DOHH2 (cell line): Measurements from ENCODE around the gene TXNRD2.
"Not testable (repeated sequence)": the region's sequence is repeated elsewhere in the genome, so short reads cannot be mapped to it uniquely, and the experiment has no call there.

Source experiments
- H3F3A ChIP-seq: fragments of 200-600 bp; sonication (generic), shearing (Covaris generic); 2 replicates; pipeline ENCODE4 v1.6.0; 2016; ENCODE audit warnings: antibody characterized with exemption, mild to moderate bottlenecking; ENCODE audit not compliant: control insufficient read depth, insufficient read depth
- H3K27ac ChIP-seq: fragments of 200-600 bp; sonication (generic); 2 replicates; pipeline ENCODE4 v1.5.1; 2014; ENCODE audit warnings: low read depth, mild to moderate bottlenecking, low read length, moderate library complexity
- H3K27me3 ChIP-seq: fragments of 200-600 bp; sonication (generic); 2 replicates; pipeline ENCODE4 v1.6.1; 2014; ENCODE audit warnings: mild to moderate bottlenecking, low read length, mixed read lengths; ENCODE audit not compliant: control insufficient read depth
- H3K36me3 ChIP-seq: fragments of 200-600 bp; sonication (generic); 2 replicates; pipeline ENCODE4 v1.6.1; 2014; ENCODE audit warnings: mild to moderate bottlenecking, low read length, moderate library complexity, mixed read lengths; ENCODE audit not compliant: control insufficient read depth
- H3K4me1 ChIP-seq: fragments of 200-600 bp; sonication (generic); 2 replicates; pipeline ENCODE4 v1.6.1; 2014; ENCODE audit warnings: mild to moderate bottlenecking, low read length, mixed read lengths; ENCODE audit not compliant: control insufficient read depth
- H3K4me2 ChIP-seq: fragments of 200-600 bp; sonication (generic); 2 replicates; pipeline ENCODE4 v1.6.0; 2014; ENCODE audit warnings: mild to moderate bottlenecking, low read length, moderate library complexity
- H3K4me3 ChIP-seq: fragments of 200-600 bp; sonication (generic); 2 replicates; pipeline ENCODE4 v1.5.1; 2014; ENCODE audit warnings: mild to moderate bottlenecking, low read length, mixed read lengths
- H3K79me2 ChIP-seq: fragments of 200-600 bp; sonication (generic); 2 replicates; pipeline ENCODE4 v1.6.1; 2014; ENCODE audit warnings: mild to moderate bottlenecking, low read length, mixed read lengths; ENCODE audit not compliant: control insufficient read depth
- H3K9me2 ChIP-seq: fragments of 200-600 bp; sonication (generic); replicated peaks from 2 replicates; pipeline ENCODE4 v1.6.1; 2014; ENCODE audit warnings: mild to moderate bottlenecking, low read length, mixed read lengths; ENCODE audit not compliant: control insufficient read depth
- H3K9me3 ChIP-seq: fragments of 200-600 bp; sonication (generic); 2 replicates; pipeline ENCODE4 v1.6.1; 2014; ENCODE audit warnings: antibody characterized with exemption, low read length, mixed read lengths; ENCODE audit not compliant: control insufficient read depth, insufficient read depth
- H4K20me1 ChIP-seq: fragments of 200-600 bp; sonication (generic); 2 replicates; pipeline ENCODE4 v1.6.0; 2014; ENCODE audit warnings: low read depth, mild to moderate bottlenecking, antibody characterized with exemption, low read length, moderate library complexity; ENCODE audit not compliant: control insufficient read depth, insufficient read depth
- EZH2phosphoT487 ChIP-seq: fragments of 200-600 bp; sonication (generic); IDR thresholded peaks from 2 replicates; pipeline ENCODE4 v1.6.1; 2017; ENCODE audit warnings: borderline replicate concordance, mild to moderate bottlenecking, antibody characterized with exemption, low read length, moderate library complexity, mixed read lengths
- TF ChIP-seq, protein P1 (sequence below): fragments of 200-600 bp; sonication (generic); IDR thresholded peaks from one replicate; pipeline ENCODE4 v1.5.1; 2014; ENCODE audit warnings: antibody characterized with exemption, mild to moderate bottlenecking, low read depth, low read length; ENCODE audit not compliant: poor library complexity, severe bottlenecking

TXNRD2 gene

DNA sequence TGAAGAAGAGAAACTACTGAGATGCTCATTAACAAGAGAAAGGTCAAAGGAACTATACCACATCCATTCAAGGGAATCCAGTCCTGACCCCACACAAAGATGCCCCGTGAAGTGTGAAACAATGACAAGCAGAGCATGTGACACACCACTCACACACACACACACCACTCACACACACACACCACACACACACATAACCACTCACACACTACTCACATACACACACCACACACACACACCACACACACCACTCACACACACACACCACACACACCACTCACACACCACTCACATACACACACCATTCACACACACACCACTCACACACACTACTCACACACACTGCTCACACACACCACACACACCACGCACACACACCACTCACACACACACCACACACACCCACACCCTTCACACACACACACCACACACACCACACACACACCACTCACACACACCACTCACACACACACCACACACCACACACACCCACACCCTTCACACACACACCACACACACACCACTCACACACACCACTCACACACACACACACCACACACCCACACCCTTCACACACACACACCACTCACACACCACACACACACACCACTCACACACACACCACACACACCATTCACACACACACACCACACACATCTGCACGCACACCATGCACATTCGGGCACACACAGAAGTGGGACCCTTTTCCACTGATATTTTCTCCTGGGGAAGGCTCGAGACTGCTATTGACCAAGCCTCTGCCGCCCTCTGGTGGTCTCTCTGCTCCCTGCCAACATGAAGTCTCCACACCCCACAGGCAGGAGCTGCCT lies 32.1 kb downstream of the TXNRD2 start:
- Histone ChIP-seq H3K9me2 (no peaks in the 10 kb centered on the region), H4K20me1 (no peaks in the 10 kb centered on the region), H3K4me1 (peaks cover 7% of the 10 kb centered on the region), H3K9me3 (no peaks in the 10 kb centered on the region), H3K4me3 (no peak overlapping the region), H3K27ac (no peak overlapping the region), H3K27me3 (no peaks in the 10 kb centered on the region), H3K36me3 (no peaks in the 10 kb centered on the region), H3F3A (0 out of 2 replicates have a peak, but pooled peaks cover 5% of the 10 kb centered on the region), H3K4me2 (no peak overlapping the region), H3K79me2 (no peaks in the 10 kb centered on the region)
- TF ChIP-seq, protein P1, sequence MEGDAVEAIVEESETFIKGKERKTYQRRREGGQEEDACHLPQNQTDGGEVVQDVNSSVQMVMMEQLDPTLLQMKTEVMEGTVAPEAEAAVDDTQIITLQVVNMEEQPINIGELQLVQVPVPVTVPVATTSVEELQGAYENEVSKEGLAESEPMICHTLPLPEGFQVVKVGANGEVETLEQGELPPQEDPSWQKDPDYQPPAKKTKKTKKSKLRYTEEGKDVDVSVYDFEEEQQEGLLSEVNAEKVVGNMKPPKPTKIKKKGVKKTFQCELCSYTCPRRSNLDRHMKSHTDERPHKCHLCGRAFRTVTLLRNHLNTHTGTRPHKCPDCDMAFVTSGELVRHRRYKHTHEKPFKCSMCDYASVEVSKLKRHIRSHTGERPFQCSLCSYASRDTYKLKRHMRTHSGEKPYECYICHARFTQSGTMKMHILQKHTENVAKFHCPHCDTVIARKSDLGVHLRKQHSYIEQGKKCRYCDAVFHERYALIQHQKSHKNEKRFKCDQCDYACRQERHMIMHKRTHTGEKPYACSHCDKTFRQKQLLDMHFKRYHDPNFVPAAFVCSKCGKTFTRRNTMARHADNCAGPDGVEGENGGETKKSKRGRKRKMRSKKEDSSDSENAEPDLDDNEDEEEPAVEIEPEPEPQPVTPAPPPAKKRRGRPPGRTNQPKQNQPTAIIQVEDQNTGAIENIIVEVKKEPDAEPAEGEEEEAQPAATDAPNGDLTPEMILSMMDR = peak; percentile 93
- TF ChIP-seq EZH2phosphoT487 = no peak

DNA sequence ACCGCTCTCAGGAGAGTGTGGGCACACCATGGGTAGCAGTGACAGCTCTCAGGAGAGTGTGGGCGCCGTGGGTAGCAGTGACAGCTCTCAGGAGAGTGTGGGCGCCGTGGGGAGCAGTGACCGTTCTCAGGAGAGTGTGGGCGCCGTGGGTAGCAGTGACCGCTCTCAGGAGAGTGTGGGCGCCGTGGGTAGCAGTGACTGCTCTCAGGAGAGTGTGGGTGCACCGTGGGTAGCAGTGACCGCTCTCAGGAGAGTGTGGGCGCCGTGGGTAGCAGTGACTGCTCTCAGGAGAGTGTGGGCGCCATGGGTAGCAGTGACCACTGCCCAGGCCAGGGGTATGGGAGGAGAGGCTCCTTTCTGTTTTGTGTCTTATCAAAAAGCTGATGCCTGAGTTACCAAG lies 33.7 kb downstream of the TXNRD2 start:
- not testable (repeated sequence) for H3K4me2 ChIP-seq, H3K4me3 ChIP-seq, H3K27ac ChIP-seq, H3F3A ChIP-seq, H3K4me1 ChIP-seq, H4K20me1 ChIP-seq, H3K27me3 ChIP-seq, H3K9me3 ChIP-seq, H3K36me3 ChIP-seq, H3K79me2 ChIP-seq, H3K9me2 ChIP-seq

DNA sequence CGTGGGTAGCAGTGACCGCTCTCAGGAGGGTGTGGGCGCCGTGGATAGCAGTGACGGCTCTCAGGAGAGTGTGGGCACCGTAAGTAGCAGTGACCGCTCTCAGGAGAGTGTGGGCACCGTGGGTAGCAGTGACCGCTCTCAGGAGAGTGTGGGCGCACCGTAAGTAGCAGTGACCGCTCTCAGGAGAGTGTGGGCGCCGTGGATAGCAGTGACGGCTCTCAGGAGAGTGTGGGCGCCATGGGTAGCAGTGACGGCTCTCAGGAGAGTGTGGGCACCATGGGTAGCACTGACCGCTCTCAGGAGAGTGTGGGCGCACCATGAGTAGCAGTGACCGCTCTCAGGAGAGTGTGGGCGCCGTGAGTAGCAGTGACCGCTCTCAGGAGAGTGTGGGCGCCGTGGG lies 34.8 kb downstream of the TXNRD2 start:
- H3K9me3 ChIP-seq, H3K9me2 ChIP-seq, H4K20me1 ChIP-seq, H3F3A ChIP-seq, H3K4me1 ChIP-seq, H3K4me2 ChIP-seq, H3K36me3 ChIP-seq, H3K4me3 ChIP-seq, H3K27me3 ChIP-seq, H3K79me2 ChIP-seq, H3K27ac ChIP-seq: not testable (repeated sequence)

DNA sequence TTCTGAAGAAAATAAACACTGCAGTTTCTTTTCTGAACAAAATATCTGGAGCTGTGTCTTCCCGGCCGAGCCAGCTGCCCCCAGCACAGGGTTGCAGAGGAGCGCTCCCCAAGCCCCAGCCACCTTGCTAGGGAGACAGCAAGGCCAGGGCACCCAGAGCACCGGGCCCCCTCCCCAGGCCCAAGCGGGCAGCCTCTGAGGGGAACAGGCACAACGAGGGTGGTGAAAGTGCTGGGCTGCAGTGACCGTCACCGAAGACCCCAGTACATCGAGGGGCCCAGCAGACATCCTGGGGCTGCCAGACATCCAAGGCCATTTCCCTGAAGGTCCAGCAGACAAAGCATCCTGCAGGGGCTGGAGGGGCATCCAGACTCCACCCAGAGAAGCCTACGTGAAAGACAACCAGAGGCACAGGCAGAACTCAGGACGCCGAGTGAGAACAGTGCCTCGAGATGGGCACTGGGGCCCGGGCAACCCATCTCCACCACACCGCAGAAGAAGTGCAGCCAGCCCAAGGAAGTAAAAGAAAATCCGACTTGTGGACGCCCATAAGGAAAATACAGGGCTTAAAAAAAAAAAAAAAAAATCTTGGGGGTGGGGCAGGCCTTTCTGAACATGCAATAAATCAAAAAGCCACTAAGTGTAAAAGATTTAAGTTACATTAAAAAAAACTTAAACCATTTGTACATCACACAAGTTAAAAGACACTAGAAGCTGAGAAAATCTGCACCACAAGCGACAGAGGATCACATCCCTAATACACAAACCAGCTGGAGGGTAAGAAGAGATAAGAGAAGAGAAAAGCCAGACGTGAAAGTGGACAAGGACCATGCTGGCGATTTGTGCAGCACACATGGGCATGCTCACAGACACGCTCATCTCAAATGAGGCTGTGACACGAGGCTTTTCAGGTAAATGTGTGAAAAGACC lies 36.0 kb downstream of the TXNRD2 start:
- Histone ChIP-seq H3K27ac (no peak overlapping the region), H3K79me2 (no peaks in the 10 kb centered on the region), H3K4me2 (no peak overlapping the region)

More for the DNA sequence above, 36.0 kb downstream of the TXNRD2 start:
- Histone ChIP-seq H3F3A (0 out of 2 replicates have a peak, but pooled peaks cover 5% of the 10 kb centered on the region), H3K36me3 (no peaks in the 10 kb centered on the region), H3K27me3 (no peaks in the 10 kb centered on the region), H3K4me1 (peaks cover 12% of the 10 kb centered on the region), H3K9me3 (no peaks in the 10 kb centered on the region), H4K20me1 (no peaks in the 10 kb centered on the region), H3K9me2 (no peaks in the 10 kb centered on the region), H3K4me3 (no peak overlapping the region)
- TF ChIP-seq EZH2phosphoT487 = no peak
- TF ChIP-seq, protein P1 = no peak
